ENCODE results near the gene RPL31.

RPL31 gene

GRCh38 chr2:101001691-101002561 lies at the start of gene RPL31:
TSS of gene RPL31 (plus strand) at chr2:101002289. CDS start at chr2:101002702, 413 bp downstream.
- ATAC-seq, result peak; percentile 93 to 95

GRCh38 chr2:100952512-100952911 lies 49.6 kb upstream of the RPL31 start:
- no peak for ATAC-seq

GRCh38 chr2:100953406-100954043 lies 48.6 kb upstream of the RPL31 start:
- no peak for ATAC-seq

- no peak for ATAC-seq
Measured at GRCh38 chr2:100954044-100954420, 48.1 kb upstream of the RPL31 start.

GRCh38 chr2:100955226-100955625 lies 46.9 kb upstream of the RPL31 start:
- no peak for ATAC-seq

- ATAC-seq, result no peak
Measured at GRCh38 chr2:100956081-100956480, 46.0 kb upstream of the RPL31 start.

GRCh38 chr2:100957996-100958653 lies 44.0 kb upstream of the RPL31 start:
- no peak for ATAC-seq

- no peak for ATAC-seq
Measured at GRCh38 chr2:100959225-100959880, 42.7 kb upstream of the RPL31 start.

GRCh38 chr2:100960688-100961087 lies 41.4 kb upstream of the RPL31 start:
- no peak for ATAC-seq

- no peak for ATAC-seq
Measured at GRCh38 chr2:100962366-100963025, 39.6 kb upstream of the RPL31 start.

GRCh38 chr2:100963026-100963375 lies 39.1 kb upstream of the RPL31 start:
- ATAC-seq, result no peak

- no peak for ATAC-seq
Measured at GRCh38 chr2:100964222-100964621, 37.9 kb upstream of the RPL31 start.

GRCh38 chr2:100964681-100965169 lies 37.4 kb upstream of the RPL31 start:
- no peak for ATAC-seq

GRCh38 chr2:100965596-100965995 lies 36.5 kb upstream of the RPL31 start:
- ATAC-seq, result no peak

- ATAC-seq, result no peak
Measured at GRCh38 chr2:100967716-100968115, 34.4 kb upstream of the RPL31 start.

- no peak for ATAC-seq
Measured at GRCh38 chr2:100968146-100969145, 33.6 kb upstream of the RPL31 start.

- ATAC-seq, result no peak
Measured at GRCh38 chr2:100969998-100970397, 32.1 kb upstream of the RPL31 start.

GRCh38 chr2:100971221-100971620 lies 30.9 kb upstream of the RPL31 start:
- no peak for ATAC-seq

GRCh38 chr2:100972452-100972851 lies 29.6 kb upstream of the RPL31 start:
- no peak for ATAC-seq

- no peak for ATAC-seq
Measured at GRCh38 chr2:100974712-100975520, 27.2 kb upstream of the RPL31 start.

- no peak for ATAC-seq
Measured at GRCh38 chr2:100975521-100975785, 26.6 kb upstream of the RPL31 start.

Measured in activated CD4-positive, CD25-positive, alpha-beta regulatory T cell treated with anti-CD3 and anti-CD28 coated beads, Interleukin-2, amount 50 U/mL, for 24 hours (primary cell).